HEK293 (cell line): ENCODE data around the gene ADSS1.
A peak's percentile ranks its signal among the peaks of the same experiment; 100 is the strongest.

ENCODE experiments used
- CTCF ChIA-PET: fragments of 350-600 bp; formaldehyde crosslinking; extraction: SDS; loops from one replicate; lab custom pipeline; 2021; ENCODE audit warnings: antibody characterized with exemption; lab: Yijun Ruan, JAX
- POLR2A ChIA-PET: fragments of 300-600 bp; formaldehyde crosslinking; extraction: SDS; loops from one replicate; lab custom pipeline; 2020; ENCODE audit warnings: antibody characterized with exemption, inconsistent platforms; lab: Yijun Ruan, JAX
- H3K27ac ChIP-seq: fragments of 200-500 bp; sonication (Bioruptor generic); 2 replicates; pipeline ENCODE4 v1.5.1; 2014; ENCODE audit warnings: low read depth, low read length, control low read depth, inconsistent platforms; ENCODE audit errors: extremely low read depth
- H3K36me3 ChIP-seq, 2 experiments: fragments of 200-500 bp in 1 of 2; sonication (Bioruptor generic) in 1 of 2; 1 replicate in 1 of 2; 2 replicates in 1 of 2; pipeline ENCODE4 v1.5.1; 2014 to 2017; ENCODE audit warnings: inconsistent platforms in 2 of 2, low read length in 2 of 2; ENCODE audit not compliant: control insufficient read depth in 2 of 2, insufficient read depth in 1 of 2
- H3K4me1 ChIP-seq: fragments of 200-500 bp; sonication (Bioruptor generic); 2 replicates; pipeline ENCODE4 v1.5.1; 2014; ENCODE audit warnings: mild to moderate bottlenecking, low read length, inconsistent platforms; ENCODE audit not compliant: control insufficient read depth, insufficient read depth
- H3K4me3 ChIP-seq: 2 replicates; pipeline ENCODE4 v1.5.1; 2011; ENCODE audit warnings: low read depth, mild to moderate bottlenecking, control low read depth, low read length, moderate library complexity
- H3K9me3 ChIP-seq: fragments of 200-500 bp; sonication (Bioruptor generic); 2 replicates; pipeline ENCODE4 v1.5.1; 2014; ENCODE audit warnings: low read depth, low read length, inconsistent platforms; ENCODE audit not compliant: control insufficient read depth, insufficient read depth
- EGR2 ChIP-seq: fragments of 450-650 bp; formaldehyde crosslinking; IDR thresholded peaks from 2 replicates; pipeline ENCODE4 v1.5.1; 2016; ENCODE audit warnings: low read depth, missing biosample characterization, missing genetic modification characterization
- HOXC10 ChIP-seq: sonication (generic); formaldehyde crosslinking; IDR thresholded peaks from 2 replicates; pipeline ENCODE4 v1.8.1; 2023; ENCODE audit warnings: mild to moderate bottlenecking, missing genetic modification reagents
- KLF10 ChIP-seq: fragments of 450-650 bp; IDR thresholded peaks from 2 replicates; pipeline ENCODE4 v1.5.1; 2018; ENCODE audit warnings: missing biosample characterization, mild to moderate bottlenecking, missing genetic modification characterization
- YY1 ChIP-seq: fragments of 450-650 bp; formaldehyde crosslinking; IDR thresholded peaks from 2 replicates; pipeline ENCODE4 v1.5.1; 2018; ENCODE audit warnings: missing biosample characterization, missing genetic modification characterization
- ZFHX2 ChIP-seq: fragments of 450-650 bp; formaldehyde crosslinking; conservative IDR thresholded peaks from 2 replicates; pipeline ENCODE4 v1.5.1; 2016; ENCODE audit warnings: missing biosample characterization, missing genetic modification characterization
- ZFP37 ChIP-seq: fragments of 450-650 bp; formaldehyde crosslinking; IDR thresholded peaks from 2 replicates; pipeline ENCODE4 v1.5.1; 2016; ENCODE audit warnings: missing biosample characterization, missing genetic modification characterization
- ZIC2 ChIP-seq: fragments of 450-650 bp; formaldehyde crosslinking; IDR thresholded peaks from 2 replicates; pipeline ENCODE4 v1.5.1; 2016; ENCODE audit warnings: missing biosample characterization, missing genetic modification characterization
- ZNF184 ChIP-seq: fragments of 450-650 bp; IDR thresholded peaks from 2 replicates; pipeline ENCODE4 v1.5.1; 2018; ENCODE audit warnings: missing biosample characterization, mild to moderate bottlenecking, missing genetic modification characterization
- ZNF202 ChIP-seq: fragments of 450-650 bp; formaldehyde crosslinking; IDR thresholded peaks from 2 replicates; pipeline ENCODE4 v1.5.1; 2016; ENCODE audit warnings: missing biosample characterization, missing genetic modification characterization, borderline replicate concordance
- ZNF223 ChIP-seq: fragments of 450-650 bp; formaldehyde crosslinking; IDR thresholded peaks from 2 replicates; pipeline ENCODE4 v1.5.1; 2016; ENCODE audit warnings: missing biosample characterization, missing genetic modification characterization
- ZNF274 ChIP-seq, 2 experiments: fragments of 200-500 bp in 1 of 2; fragments of 450-650 bp in 1 of 2; sonication (Bioruptor generic) in 1 of 2; formaldehyde crosslinking in 1 of 2; IDR thresholded peaks; 2 replicates each; pipeline versions ENCODE4 v1.5.1 to v1.6.1; 2014 to 2016; ENCODE audit warnings: borderline replicate concordance in 1 of 2, inconsistent platforms in 1 of 2, low read length in 1 of 2, missing biosample characterization in 1 of 2, missing genetic modification characterization in 1 of 2
- ZNF707 ChIP-seq: fragments of 450-650 bp; formaldehyde crosslinking; IDR thresholded peaks from 2 replicates; pipeline ENCODE4 v1.5.1; 2016; ENCODE audit warnings: missing biosample characterization, missing genetic modification characterization
- ZNF792 ChIP-seq: fragments of 450-650 bp; formaldehyde crosslinking; IDR thresholded peaks from 2 replicates; pipeline ENCODE4 v1.5.1; 2016; ENCODE audit warnings: missing biosample characterization, missing genetic modification characterization
- TF ChIP-seq, protein P1 (sequence below): fragments of 450-650 bp; formaldehyde crosslinking; IDR thresholded peaks from 2 replicates; pipeline ENCODE4 v1.5.1; 2016; ENCODE audit warnings: missing biosample characterization, missing genetic modification characterization
- TF ChIP-seq, protein P2 (sequence below): fragments of 450-650 bp; formaldehyde crosslinking; IDR thresholded peaks from 2 replicates; pipeline ENCODE4 v1.5.1; 2017; ENCODE audit warnings: missing biosample characterization, missing genetic modification characterization
- TF ChIP-seq, protein P3 (sequence below): fragments of 450-650 bp; formaldehyde crosslinking; IDR thresholded peaks from 2 replicates; pipeline ENCODE4 v1.5.1; 2016; ENCODE audit warnings: missing biosample characterization, missing genetic modification characterization
- TF ChIP-seq, protein P4 (sequence below): fragments of 450-650 bp; formaldehyde crosslinking; IDR thresholded peaks from 2 replicates; pipeline ENCODE4 v1.5.1; 2016; ENCODE audit warnings: missing biosample characterization, missing genetic modification characterization
- TF ChIP-seq, protein P5 (sequence below): fragments of 450-650 bp; formaldehyde crosslinking; IDR thresholded peaks from 2 replicates; pipeline ENCODE4 v1.5.1; 2016; ENCODE audit warnings: missing biosample characterization, missing genetic modification characterization
- TF ChIP-seq, protein P6 (sequence below): fragments of 450-650 bp; formaldehyde crosslinking; IDR thresholded peaks from 2 replicates; pipeline ENCODE4 v1.5.1; 2016; ENCODE audit warnings: missing biosample characterization, missing genetic modification characterization

ADSS1 gene

DNA sequence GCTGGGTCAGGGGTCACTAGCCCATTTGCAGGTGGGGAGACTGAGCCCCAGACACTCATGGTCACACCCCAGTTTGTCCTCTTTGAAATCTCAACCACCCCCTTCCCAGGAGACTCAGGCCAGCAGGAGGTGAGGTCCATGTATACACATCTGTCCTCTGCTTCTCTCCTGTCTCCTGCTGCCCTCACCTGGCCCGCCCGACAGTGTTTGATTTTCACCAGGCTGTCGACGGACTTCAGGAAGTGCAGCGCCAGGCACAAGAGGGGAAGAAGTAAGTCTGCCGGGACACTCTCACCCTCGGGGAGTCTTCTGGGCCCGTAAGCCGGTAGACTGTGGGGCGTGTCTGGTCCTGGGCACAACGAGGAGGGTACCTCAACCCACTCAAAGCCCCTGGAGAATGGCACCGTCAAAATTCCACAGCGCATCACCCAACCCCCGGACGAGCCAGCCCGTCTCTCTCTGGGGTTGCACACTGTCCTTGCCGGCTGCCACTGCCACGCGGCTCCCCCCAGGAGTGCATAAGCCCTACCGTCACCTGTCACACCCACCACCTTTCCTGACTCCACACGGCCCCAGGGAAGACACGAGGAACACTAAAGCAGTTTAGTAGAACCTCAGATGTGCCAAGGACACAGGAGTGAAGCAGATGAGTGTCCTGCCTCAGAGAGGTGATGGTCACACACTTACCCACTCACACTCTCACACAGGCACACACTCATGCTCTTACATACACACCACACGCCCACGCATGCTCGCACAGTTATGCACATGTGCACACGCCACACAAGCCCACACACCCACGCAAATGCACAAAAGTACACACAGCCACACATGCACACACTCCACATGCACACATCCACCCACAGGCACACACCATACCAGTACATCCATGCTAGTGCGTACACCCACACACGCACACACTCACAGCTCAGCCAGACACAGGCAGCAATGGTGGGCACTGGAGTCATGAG, 15.8 kb downstream of the ADSS1 start:
- Histone ChIP-seq H3K4me1 (no peaks in the 10 kb centered on the region), H3K9me3 (no peaks in the 10 kb centered on the region), H3K4me3 (no peak overlapping the region), H3K36me3 (no peaks in the 10 kb centered on the region), H3K27ac (no peak overlapping the region)
- ChIA-PET POLR2A (interaction anchor here (0.5 kb wide), 1 partner anchor 25 kb away, joined by 5 read pairs; no protein-coding TSS in a partner anchor), CTCF (interaction anchor here (0.9 kb wide), 1 partner anchor 16 kb away, joined by 3 read pairs; the partner anchor contains the start of gene ADSS1)
- peak; percentile 98 for TF ChIP-seq EGR2 (tag by site-specific recombination)
- TF ChIP-seq, protein P1, sequence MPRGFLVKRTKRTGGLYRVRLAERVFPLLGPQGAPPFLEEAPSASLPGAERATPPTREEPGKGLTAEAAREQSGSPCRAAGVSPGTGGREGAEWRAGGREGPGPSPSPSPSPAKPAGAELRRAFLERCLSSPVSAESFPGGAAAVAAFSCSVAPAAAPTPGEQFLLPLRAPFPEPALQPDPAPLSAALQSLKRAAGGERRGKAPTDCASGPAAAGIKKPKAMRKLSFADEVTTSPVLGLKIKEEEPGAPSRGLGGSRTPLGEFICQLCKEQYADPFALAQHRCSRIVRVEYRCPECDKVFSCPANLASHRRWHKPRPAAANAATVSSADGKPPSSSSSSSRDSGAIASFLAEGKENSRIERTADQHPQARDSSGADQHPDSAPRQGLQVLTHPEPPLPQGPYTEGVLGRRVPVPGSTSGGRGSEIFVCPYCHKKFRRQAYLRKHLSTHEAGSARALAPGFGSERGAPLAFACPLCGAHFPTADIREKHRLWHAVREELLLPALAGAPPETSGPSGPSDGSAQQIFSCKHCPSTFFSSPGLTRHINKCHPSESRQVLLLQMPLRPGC (tag by site-specific recombination): no peak
- TF ChIP-seq ZNF223 (tag by site-specific recombination): no peak
- TF ChIP-seq, protein P2, sequence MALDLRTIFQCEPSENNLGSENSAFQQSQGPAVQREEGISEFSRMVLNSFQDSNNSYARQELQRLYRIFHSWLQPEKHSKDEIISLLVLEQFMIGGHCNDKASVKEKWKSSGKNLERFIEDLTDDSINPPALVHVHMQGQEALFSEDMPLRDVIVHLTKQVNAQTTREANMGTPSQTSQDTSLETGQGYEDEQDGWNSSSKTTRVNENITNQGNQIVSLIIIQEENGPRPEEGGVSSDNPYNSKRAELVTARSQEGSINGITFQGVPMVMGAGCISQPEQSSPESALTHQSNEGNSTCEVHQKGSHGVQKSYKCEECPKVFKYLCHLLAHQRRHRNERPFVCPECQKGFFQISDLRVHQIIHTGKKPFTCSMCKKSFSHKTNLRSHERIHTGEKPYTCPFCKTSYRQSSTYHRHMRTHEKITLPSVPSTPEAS (tag by site-specific recombination): 0 out of 2 replicates have a peak, but pooled peaks have one; percentile 34
- TF ChIP-seq ZFHX2 (tag by site-specific recombination): peak; percentile 100

DNA sequence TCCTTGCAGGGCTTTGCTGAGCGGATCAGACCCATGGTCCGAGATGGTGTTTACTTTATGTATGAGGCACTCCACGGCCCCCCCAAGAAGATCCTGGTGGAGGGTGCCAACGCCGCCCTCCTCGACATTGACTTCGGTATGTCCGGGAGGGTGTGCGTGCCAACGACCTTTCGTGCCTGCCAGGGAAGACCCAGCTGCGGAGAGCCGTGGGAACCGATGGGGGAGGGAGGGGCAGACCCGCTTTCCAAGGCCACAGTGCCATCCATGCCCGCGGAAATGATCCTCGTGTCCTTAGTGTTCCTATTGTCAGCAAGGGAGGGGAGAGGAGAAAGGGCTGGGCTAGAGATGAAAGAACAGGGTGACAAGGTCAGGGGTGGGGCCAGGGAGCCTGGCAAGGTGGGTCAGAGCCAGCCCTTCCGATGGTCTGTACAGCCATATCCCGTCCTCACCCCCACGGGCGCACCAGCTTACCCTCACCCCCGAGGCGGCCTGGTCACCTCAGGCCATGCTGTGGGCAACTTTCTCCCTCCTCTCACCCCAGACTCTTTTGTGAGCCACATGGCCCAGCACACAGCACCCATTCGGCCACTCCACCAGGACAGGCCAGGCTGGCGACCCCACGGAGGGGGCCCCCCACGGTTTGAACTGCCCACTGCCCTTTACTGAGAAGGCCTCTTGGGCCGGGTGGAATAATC, 17.2 kb downstream of the ADSS1 start:
- Histone ChIP-seq H3K36me3 (no peaks in the 10 kb centered on the region), H3K4me3 (no peak overlapping the region), H3K4me1 (no peaks in the 10 kb centered on the region), H3K27ac (no peak overlapping the region), H3K9me3 (no peaks in the 10 kb centered on the region)
- CTCF ChIA-PET: no interaction called here
- POLR2A ChIA-PET: no interaction called here
- TF ChIP-seq, protein P3, sequence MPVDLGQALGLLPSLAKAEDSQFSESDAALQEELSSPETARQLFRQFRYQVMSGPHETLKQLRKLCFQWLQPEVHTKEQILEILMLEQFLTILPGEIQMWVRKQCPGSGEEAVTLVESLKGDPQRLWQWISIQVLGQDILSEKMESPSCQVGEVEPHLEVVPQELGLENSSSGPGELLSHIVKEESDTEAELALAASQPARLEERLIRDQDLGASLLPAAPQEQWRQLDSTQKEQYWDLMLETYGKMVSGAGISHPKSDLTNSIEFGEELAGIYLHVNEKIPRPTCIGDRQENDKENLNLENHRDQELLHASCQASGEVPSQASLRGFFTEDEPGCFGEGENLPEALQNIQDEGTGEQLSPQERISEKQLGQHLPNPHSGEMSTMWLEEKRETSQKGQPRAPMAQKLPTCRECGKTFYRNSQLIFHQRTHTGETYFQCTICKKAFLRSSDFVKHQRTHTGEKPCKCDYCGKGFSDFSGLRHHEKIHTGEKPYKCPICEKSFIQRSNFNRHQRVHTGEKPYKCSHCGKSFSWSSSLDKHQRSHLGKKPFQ: no peak
- TF ChIP-seq ZNF202 (tag by site-specific recombination) (no peak), YY1 (tag by site-specific recombination) (no peak), ZNF274 (IDR thresholded peaks at IDR 0.05; ENCODE audit: low read length) (no peak), ZNF274 (tag by site-specific recombination; IDR thresholded peaks at IDR 0.05; ENCODE audit: borderline replicate concordance) (no peak), ZNF707 (tag by site-specific recombination) (no peak), ZFP37 (no peak), ZIC2 (tag by site-specific recombination) (no peak), ZNF792 (no peak), KLF10 (tag by site-specific recombination) (no peak), HOXC10 (CRISPR knock-in tag) (no peak), ZNF184 (tag by site-specific recombination) (no peak)
- TF ChIP-seq, protein P4, sequence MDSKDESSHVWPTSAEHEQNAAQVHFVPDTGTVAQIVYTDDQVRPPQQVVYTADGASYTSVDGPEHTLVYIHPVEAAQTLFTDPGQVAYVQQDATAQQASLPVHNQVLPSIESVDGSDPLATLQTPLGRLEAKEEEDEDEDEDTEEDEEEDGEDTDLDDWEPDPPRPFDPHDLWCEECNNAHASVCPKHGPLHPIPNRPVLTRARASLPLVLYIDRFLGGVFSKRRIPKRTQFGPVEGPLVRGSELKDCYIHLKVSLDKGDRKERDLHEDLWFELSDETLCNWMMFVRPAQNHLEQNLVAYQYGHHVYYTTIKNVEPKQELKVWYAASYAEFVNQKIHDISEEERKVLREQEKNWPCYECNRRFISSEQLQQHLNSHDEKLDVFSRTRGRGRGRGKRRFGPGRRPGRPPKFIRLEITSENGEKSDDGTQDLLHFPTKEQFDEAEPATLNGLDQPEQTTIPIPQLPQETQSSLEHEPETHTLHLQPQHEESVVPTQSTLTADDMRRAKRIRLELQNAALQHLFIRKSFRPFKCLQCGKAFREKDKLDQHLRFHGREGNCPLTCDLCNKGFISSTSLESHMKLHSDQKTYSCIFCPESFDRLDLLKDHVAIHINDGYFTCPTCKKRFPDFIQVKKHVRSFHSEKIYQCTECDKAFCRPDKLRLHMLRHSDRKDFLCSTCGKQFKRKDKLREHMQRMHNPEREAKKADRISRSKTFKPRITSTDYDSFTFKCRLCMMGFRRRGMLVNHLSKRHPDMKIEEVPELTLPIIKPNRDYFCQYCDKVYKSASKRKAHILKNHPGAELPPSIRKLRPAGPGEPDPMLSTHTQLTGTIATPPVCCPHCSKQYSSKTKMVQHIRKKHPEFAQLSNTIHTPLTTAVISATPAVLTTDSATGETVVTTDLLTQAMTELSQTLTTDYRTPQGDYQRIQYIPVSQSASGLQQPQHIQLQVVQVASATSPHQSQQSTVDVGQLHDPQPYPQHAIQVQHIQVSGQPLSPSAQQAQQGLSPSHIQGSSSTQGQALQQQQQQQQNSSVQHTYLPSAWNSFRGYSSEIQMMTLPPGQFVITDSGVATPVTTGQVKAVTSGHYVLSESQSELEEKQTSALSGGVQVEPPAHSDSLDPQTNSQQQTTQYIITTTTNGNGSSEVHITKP (tag by site-specific recombination): no peak
- TF ChIP-seq, protein P5, sequence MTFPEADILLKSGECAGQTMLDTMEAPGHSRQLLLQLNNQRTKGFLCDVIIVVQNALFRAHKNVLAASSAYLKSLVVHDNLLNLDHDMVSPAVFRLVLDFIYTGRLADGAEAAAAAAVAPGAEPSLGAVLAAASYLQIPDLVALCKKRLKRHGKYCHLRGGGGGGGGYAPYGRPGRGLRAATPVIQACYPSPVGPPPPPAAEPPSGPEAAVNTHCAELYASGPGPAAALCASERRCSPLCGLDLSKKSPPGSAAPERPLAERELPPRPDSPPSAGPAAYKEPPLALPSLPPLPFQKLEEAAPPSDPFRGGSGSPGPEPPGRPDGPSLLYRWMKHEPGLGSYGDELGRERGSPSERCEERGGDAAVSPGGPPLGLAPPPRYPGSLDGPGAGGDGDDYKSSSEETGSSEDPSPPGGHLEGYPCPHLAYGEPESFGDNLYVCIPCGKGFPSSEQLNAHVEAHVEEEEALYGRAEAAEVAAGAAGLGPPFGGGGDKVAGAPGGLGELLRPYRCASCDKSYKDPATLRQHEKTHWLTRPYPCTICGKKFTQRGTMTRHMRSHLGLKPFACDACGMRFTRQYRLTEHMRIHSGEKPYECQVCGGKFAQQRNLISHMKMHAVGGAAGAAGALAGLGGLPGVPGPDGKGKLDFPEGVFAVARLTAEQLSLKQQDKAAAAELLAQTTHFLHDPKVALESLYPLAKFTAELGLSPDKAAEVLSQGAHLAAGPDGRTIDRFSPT (tag by site-specific recombination): no peak
- TF ChIP-seq, protein P6, sequence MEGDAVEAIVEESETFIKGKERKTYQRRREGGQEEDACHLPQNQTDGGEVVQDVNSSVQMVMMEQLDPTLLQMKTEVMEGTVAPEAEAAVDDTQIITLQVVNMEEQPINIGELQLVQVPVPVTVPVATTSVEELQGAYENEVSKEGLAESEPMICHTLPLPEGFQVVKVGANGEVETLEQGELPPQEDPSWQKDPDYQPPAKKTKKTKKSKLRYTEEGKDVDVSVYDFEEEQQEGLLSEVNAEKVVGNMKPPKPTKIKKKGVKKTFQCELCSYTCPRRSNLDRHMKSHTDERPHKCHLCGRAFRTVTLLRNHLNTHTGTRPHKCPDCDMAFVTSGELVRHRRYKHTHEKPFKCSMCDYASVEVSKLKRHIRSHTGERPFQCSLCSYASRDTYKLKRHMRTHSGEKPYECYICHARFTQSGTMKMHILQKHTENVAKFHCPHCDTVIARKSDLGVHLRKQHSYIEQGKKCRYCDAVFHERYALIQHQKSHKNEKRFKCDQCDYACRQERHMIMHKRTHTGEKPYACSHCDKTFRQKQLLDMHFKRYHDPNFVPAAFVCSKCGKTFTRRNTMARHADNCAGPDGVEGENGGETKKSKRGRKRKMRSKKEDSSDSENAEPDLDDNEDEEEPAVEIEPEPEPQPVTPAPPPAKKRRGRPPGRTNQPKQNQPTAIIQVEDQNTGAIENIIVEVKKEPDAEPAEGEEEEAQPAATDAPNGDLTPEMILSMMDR (tag by site-specific recombination): no peak
